ENCODE measurements around the gene USH2A. TPM values are rescaled to one million over a fixed set of nuclear protein-coding genes. Genes with fewer than 3 reads are reported as not detected.

USH2A gene
- total RNA-seq, 3 donors from 2014 or later = 0.03 to 0.17 TPM; not detected in 1

DNA sequence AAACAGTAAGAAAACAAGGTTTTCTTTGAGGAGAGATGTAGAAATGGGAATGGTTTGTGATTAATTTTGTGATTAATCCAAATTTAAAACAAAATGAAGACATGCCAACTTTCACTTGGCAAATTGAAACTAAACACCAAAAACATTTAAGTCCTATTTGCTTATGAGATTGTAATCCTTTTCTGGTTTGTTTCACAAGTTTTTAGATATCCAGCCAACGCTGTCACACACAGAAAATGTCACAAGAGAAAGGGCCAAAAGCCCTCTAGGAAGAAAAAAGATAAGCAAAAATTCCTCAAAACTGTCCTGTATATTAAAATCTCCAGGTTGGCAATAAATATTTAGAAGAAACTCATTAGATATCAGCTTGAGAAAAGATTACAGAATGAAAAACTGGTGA, 2.5 kb downstream of the USH2A start:
- ATAC-seq = no peak
- no peaks in the 10 kb centered on the region for H3K36me3 ChIP-seq (ENCODE audit: low read depth)
- TF ChIP-seq, protein P1, sequence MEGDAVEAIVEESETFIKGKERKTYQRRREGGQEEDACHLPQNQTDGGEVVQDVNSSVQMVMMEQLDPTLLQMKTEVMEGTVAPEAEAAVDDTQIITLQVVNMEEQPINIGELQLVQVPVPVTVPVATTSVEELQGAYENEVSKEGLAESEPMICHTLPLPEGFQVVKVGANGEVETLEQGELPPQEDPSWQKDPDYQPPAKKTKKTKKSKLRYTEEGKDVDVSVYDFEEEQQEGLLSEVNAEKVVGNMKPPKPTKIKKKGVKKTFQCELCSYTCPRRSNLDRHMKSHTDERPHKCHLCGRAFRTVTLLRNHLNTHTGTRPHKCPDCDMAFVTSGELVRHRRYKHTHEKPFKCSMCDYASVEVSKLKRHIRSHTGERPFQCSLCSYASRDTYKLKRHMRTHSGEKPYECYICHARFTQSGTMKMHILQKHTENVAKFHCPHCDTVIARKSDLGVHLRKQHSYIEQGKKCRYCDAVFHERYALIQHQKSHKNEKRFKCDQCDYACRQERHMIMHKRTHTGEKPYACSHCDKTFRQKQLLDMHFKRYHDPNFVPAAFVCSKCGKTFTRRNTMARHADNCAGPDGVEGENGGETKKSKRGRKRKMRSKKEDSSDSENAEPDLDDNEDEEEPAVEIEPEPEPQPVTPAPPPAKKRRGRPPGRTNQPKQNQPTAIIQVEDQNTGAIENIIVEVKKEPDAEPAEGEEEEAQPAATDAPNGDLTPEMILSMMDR (IDR thresholded peaks at IDR 0.05) = no peak
- H3K4me3 ChIP-seq = no peak overlapping the region
- DNase-seq = no peak
- no peaks in the 10 kb centered on the region for H3K4me1 ChIP-seq (ENCODE audit: low read depth)
- no peaks in the 10 kb centered on the region for H3K9me3 ChIP-seq
- intact Hi-C loops (cut with DNase I, micrococcal nuclease) = no loop called here

DNA sequence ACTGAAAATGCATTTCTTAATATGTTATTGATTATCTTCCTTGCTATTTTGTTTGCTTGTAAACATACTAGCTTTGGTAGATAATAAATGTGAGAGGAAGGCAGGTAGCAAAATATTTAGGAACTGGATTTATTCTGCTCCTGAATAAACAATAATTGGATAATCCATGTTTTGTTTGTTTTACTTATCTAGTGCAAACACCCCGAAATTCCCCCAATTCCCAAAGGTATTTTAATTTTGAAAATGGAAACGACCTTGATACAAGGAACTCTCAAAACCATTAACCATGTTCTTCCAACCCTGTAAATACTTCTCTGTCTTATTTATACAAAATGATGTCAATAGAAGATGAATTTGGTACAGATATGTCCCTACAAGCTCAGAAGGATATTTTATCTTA, 3.0 kb downstream of the USH2A start:
- TF ChIP-seq, protein P1 (IDR thresholded peaks at IDR 0.05) = no peak
- Histone ChIP-seq H3K4me3 (no peak overlapping the region), H3K36me3 (ENCODE audit: low read depth) (no peaks in the 10 kb centered on the region), H3K4me1 (ENCODE audit: low read depth) (no peaks in the 10 kb centered on the region), H3K9me3 (no peaks in the 10 kb centered on the region)
- intact Hi-C loops (cut with DNase I, micrococcal nuclease) = no loop called here
- DNase-seq = no peak
- no peak for ATAC-seq

- TF ChIP-seq, protein P1 (IDR thresholded peaks at IDR 0.05) = no peak
- intact Hi-C loops (cut with DNase I, micrococcal nuclease) = no loop called here
- H3K4me1 ChIP-seq (ENCODE audit: low read depth) = no peaks in the 10 kb centered on the region
- ATAC-seq = no peak
- no peaks in the 10 kb centered on the region for H3K36me3 ChIP-seq (ENCODE audit: low read depth)
- H3K9me3 ChIP-seq = no peaks in the 10 kb centered on the region
- H3K4me3 ChIP-seq = no peak overlapping the region
- no peak for DNase-seq
Observed at GRCh38 chr1:216416488-216416887, 6.8 kb downstream of the USH2A start.

DNA sequence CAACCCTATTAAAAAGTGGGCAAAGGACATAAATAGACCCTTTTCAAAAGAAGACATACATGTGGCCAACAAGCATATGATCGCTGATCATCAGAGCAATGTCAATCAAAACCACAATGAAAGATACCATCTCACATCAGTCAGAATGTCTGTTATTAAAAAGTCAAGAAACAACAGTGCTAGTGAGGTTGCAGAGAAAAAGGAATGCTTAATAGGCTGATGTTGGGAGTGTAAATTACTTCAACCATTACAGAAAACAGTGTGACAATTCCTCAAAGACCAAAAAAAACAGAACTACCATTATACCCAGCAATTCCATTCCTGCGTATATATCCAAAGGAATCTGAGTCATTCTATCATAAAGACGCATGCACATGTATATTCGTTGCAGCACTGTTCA, 13.2 kb downstream of the USH2A start:
- no peak for DNase-seq
- Histone ChIP-seq H3K4me1 (ENCODE audit: low read depth) (no peaks in the 10 kb centered on the region), H3K36me3 (ENCODE audit: low read depth) (no peaks in the 10 kb centered on the region), H3K9me3 (no peaks in the 10 kb centered on the region), H3K4me3 (no peak overlapping the region)
- ATAC-seq = no peak
- intact Hi-C loops (cut with DNase I, micrococcal nuclease) = no loop called here
- TF ChIP-seq, protein P1 (IDR thresholded peaks at IDR 0.05) = no peak

GRCh38 chr1:216390956-216391355, 32.3 kb downstream of the USH2A start:
- DNase-seq (no peak), ATAC-seq (no peak)
- H3K4me1 ChIP-seq (ENCODE audit: low read depth) = no peaks in the 10 kb centered on the region
- intact Hi-C loops (cut with DNase I, micrococcal nuclease) = no loop called here
- no peaks in the 10 kb centered on the region for H3K36me3 ChIP-seq (ENCODE audit: low read depth)
- H3K4me3 ChIP-seq = no peak overlapping the region
- TF ChIP-seq, protein P1 (IDR thresholded peaks at IDR 0.05) = no peak
- no peaks in the 10 kb centered on the region for H3K9me3 ChIP-seq

DNA sequence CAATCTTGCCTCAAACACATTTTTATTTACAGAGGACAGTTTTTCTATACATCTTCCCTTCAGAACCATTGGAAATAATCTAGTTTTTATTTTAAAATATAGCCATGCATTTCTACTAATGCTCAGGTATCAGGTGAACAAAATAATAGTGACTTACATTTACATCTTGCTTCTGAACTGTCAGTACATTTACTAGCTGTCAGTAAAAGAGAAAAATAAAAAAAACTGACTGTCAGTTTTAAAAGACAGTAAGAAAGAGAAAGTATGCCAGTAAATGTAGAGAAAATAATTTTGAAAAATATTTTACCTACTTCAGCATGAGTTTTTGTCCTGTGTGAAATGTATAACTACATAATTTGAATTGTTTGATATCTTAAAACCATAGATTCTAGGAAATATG, 33.5 kb downstream of the USH2A start:
- intact Hi-C loops (cut with DNase I, micrococcal nuclease) = no loop called here
- TF ChIP-seq, protein P1 (IDR thresholded peaks at IDR 0.05) = no peak

More for the DNA sequence above, 33.5 kb downstream of the USH2A start:
- H3K4me1 ChIP-seq (ENCODE audit: low read depth) = no peaks in the 10 kb centered on the region
- H3K36me3 ChIP-seq (ENCODE audit: low read depth) = no peaks in the 10 kb centered on the region
- DNase-seq (no peak), ATAC-seq (no peak)
- no peaks in the 10 kb centered on the region for H3K9me3 ChIP-seq
- no peak overlapping the region for H3K4me3 ChIP-seq
